Mesenteric fat pad (tissue), 1 donor: Measurements from ENCODE around the gene ZSCAN20. TPM values are rescaled to one million over a fixed set of nuclear protein-coding genes. Genes with fewer than 3 reads are reported as not detected.

Source experiments
- DNase-seq: peaks from one replicate; pipeline ENCODE4 v3.0.0-alpha.2; 2020; ENCODE audit warnings: low spot score
- total RNA-seq: library from RNA; stranded (reverse); fragmentation: NEBNext Ultra II Directional; extraction: Animal tissue kit (Norgen Biotek cat#: 25700); gene quantifications from one replicate; pipeline ENCODE4 v1.2.1, GENCODE V29; 2021
- donor health status: DM: yes; HTN: yes; CAD: no.

ZSCAN20 gene
- total RNA-seq, 1 donor from 2014 or later = 2.9 TPM

DNA sequence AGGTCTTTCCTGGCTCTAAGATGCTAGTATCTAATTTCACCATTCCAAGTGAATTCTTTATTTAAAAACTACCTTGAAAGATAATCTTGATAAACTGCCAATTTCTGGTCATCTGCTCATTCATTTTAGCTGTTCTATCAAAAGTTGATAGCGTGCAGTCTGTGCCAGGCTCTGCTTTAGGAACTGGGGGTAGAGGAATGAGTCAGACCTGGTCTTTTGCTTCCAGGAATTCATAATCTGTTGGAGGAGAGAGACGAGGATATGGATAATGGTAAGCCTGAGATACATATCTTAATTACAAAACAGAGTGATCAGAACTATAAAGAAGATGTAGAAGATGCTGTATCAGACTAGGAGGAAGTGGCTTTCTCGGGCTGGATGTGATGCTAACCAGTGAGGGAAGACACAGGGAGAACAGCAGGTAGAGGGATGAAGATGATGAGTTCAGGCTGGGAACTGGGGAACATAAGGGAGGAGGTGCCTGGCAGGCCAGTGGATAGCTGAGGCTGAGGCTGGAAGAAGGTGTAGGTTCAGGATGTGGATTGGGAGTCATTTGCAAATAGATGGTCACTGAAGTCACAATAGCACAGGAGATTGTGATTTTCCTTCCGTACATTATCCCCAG, 29.3 kb upstream of the ZSCAN20 start:
- DNase-seq = no peak

DNA sequence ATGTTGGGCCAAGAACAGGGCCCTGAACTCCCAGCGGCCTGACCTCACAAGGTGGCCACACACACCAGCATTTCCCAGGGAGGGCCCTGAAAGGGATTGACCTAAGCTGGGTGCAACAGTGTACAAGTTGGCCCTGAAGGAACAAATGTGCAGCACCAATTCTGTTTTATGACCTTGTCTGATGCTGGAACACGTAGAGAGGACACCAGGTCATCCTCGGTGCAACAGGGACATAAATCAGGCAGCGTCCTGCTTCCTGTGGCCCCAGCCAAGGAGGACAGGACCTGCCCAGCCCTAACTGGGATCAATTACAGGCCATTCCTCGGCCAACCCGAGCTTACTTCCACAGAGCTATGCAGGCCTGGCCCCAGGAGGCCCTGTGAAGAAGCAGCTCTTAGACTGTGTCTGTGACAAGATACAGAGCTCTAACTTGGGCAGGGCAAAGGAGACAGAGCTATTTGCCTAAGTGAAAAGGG, 28.7 kb upstream of the ZSCAN20 start:
- DNase-seq = no peak

DNA sequence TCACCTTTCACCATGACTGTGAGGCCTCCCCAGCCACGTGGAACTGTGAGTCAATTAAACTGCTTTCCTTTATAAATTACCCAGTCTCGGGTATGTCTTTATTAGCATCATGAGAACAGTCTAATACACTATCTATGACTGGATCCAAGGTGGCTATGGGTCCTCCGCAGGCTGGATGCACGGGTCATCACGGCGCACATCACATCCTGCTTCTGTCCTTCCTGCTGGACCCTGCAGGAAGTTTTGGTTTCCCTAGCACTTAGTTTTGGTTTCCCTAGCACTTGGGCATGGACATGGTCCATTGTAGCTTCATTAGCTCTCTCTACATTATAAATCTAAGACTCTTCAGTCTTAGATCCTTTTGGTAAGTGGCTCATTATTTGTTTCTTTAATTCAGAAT, 27.3 kb upstream of the ZSCAN20 start:
- DNase-seq = no peak

DNA sequence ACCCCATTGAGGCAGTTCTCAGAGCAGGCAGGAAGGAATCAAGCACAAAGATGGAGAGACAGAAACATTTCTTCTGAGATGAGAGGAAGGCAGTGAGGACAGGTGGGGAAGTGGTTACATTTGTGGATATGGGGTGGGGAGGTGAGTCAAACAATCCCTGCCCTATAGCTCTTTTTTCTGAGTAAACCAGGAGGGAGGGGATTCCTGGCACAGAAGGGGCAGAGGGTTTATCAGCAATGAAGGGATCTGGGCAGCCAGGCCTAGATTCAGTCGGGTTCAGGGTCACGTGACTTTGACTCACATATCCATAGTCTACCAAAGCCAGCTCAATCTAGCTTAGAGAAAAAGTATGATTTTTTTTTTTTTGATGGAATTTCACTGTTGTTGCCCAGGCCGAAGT, 25.9 kb upstream of the ZSCAN20 start:
- DNase-seq = no peak

DNA sequence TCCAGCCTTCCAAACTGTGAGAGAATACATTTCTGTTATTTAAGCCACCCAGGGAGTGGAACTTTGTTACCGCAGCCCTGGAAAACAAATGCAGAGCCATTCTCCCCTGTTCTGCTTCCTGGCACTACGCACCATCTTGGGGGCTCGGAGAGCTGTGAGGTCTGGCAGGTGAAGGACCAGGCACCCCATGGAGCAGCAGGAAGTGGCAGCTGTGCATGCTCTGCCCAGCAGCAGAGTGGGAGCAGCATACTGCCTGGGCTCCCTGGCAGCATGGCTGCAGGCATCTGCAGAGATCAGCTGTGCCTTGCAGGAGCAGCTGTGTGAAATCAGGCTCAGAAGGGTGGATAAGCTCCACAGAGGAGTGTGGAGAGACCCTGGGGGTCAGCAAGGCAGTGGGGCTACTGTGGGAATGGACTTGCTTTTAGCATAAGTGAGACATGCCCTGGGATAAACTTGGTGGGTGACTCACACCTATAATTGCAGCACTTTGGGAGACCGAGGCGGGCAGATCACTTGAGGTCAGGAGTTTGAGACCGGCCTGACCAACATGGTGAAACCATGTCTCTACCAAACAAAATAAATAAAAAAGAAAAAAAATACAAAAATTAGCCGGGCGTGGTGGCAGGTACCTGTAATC, 17.7 kb upstream of the ZSCAN20 start:
- no peak for DNase-seq

DNA sequence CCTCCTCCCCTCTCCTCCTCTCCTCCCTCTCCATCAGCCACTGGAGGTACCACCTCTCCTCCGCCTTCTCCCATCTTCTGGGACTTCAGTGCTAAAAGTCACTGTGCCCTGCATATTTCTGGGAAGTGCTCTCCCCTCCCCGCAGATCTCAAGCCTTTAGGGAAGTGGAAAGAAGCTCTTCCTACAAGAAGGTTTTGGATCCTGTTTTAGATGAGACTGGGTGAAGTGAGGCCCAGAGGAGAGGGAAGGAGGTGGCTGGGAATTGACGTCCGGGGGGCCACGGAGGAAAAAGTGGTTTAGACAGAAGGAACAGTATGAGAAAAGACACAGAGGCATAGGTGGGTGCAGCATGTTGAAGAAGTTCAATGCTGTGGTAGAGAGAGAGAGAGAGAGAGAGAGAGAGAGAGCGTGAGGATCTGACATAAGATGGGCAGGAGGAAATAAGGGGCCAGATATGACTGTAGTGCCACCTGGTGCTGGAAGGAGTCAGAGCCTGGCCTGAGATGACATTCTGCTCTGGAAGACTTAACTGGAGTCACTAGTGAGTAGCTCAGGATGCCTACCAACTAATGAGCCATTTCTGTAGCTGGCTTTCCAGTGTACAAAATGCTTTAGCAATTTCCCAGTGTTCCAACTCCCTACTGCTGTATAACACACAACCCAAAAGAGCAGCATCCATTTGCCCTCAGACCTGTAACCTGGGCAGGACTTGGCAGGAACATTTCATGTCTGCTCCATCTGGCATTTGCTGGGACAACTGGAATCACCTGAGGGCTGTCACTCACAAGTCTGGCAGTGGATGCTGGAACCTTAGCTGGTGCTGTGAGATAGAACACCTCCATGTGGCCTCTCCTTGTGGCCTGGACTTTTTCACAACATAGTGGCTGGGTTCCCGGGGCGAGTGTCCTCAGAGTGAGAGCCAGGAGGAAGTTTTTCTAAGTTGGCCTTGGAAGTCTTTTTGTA, 16.6 kb upstream of the ZSCAN20 start:
- no peak for DNase-seq

DNA sequence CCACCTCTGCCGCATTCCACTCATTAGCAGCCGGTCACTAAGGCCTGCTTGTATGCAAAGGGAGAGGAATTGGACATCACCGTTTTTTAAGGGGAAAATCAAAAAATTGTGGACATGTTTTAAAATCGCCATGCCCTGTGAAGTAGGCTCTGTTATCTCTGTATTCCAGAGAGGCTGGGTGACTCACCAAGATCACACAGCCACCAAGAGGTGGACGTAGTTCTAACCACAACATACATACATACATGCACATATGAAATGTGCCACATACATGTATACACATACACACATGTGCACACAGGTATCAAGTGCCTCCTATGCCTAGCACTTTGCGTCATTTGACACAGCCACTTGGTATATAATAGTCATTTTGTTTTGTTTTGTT, 16.0 kb upstream of the ZSCAN20 start:
- no peak for DNase-seq

DNA sequence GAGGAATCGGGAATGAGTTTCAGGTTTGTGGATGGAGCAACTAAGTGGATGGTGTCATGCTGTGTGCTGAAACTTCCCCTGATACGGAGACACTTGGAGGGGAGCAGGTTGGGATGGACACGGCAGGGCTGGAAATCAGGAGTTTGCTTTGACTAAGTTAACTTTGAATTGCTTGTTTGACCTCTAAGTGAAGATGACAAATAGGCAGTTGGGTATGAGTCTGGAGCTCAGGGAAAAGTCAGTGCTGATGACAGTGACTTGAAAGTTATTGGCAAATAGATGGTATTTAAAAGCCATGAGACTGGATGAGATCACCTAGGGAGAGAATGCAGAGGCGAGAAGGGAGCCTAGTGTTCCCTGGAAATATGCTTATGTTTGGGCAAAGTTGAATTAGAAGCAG, 12.8 kb upstream of the ZSCAN20 start:
- DNase-seq = no peak

DNA sequence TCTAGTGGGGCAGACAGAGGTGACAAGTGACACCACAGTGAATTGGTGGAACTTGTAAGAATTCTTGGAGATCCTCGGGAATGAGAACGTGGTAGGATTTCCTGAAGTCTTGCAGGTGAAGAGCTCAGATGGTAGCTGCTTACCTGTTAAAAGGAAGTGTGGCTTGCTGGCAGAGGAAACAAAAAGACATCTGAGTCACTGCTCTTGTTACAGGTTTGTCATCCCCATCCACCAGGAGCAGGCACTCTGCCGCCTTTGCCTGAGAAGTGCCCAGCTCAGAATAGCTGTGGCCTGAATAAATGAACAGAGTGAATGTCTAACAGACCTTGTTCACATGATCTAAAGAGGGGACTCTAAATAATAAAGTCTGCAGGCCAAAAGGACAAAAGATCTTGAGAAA, 12.3 kb upstream of the ZSCAN20 start:
- DNase-seq = no peak

DNA sequence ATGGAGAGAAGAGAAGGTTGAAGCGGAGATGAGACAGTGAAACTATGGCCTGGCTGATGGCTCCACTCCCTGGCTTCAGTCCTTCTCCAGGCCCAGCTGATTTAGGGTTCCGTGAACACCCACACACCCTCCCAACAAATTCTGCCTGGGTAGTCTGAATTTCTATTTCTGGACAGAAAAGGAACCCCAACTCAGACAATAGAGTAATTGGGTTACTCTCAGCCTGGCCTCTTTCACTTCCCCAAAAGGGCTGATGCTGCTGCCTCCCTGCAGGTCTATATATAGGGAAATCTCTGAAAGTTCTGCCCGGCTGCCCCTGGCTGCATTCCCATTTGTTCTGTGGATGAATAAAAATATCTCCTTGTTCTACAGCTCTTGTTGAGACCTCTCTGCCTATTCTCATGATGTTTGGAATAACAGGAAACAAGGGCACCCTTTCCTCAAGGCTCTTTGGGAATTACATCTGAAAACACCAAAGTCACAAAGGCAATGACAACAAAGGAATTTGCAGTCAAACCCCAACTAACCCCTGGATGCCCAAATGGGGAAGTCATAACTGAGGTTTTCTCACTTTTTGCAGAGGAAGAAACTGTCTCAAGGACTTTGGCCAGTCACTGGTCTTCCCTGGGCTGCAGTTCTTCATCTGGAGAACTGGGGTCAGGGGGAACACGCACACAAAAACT, 11.4 kb upstream of the ZSCAN20 start:
- no peak for DNase-seq

DNA sequence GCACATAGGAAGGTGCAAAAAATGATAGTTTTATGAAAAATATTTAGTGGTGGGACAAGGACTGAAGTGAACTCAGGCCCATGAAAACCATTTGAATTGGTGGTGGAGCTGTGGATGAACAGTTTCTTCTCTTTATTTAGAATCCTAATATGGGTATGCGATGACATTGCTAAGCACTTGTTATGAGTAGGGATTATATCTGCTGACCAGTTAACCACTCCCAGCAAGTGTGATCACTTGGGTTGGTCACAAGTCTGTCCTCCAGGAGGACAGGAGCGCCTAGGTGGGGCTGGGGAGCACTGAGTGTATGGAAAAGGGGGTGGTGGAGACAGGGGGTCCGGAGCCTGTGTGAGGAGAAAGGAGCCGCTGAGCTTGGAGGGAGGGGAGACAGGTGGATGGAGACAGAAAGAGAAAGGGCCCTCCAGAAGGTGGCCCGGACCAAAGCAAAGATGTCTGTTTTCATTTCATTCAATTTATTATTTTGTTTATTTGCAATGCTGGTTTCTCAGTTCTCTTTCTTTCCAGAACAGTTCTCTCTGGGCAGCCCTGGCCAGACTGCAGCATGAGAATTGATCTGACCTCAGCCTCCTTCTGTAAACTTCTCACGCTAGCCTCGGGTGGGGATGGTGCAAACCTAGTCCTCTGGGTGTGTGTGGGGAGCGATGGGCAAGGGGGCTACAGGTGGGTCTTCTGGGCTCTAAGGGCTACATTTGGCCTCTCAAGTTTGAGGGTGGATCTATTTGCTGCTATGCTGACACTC, 9.9 kb upstream of the ZSCAN20 start:
- DNase-seq = no peak

DNA sequence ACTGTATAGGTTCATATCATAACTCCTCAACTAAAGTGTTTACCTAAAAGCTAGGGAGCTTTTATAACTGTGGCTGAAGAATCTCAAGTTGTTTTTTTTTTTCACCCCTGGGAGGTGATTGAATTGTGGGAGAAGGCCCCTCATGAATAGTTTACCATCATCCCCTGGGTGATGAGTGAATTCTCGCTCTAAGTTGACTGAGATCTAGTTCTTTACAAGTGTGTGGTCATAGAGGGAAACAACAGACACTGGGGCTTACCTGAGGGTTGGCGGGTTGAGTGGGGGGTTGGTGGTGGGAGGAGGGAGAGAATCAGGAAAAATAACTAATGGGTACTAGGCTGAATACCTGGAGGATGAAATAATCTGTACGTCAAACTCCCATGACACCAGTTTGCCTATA, 7.9 kb upstream of the ZSCAN20 start:
- no peak for DNase-seq

DNA sequence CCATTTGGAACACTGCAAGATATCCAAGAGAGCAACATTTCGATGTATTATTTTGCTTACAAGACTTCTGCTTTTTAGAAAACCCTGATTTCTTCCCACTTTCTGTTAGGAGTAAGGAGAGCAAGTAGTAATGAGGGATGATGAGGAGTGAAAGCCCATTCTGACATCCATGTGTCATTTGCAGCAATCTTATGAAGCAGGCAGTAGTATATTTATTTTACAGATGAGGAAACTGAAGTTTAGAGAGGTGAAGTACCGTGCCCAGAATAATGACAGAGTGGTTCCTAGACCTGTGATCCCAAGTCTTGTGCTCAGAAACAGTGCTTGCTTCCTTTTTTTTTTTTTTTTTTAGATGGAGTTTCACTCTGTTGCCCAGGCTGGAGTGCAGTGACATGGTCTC, 7.1 kb upstream of the ZSCAN20 start:
- no peak for DNase-seq

DNA sequence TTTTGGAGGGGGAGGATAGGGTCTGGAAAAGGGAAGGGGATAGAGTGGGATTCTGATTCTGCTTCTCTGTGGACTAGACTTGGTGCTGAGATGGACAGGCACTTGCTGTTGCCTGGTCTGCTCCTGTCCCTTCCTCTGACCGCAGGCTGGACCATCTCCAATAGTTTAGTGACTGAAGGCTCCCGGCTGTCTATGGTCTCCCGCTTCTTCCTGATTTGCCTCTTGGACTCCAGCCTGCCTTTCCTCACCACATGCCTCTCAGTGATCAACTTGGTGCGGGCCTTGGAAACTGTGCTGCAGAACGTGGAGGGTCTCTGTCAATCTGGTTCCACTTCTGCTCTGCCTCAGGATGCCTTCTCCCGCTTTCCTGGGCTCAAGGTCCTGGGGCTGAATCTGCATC, 6.3 kb upstream of the ZSCAN20 start:
- no peak for DNase-seq

DNA sequence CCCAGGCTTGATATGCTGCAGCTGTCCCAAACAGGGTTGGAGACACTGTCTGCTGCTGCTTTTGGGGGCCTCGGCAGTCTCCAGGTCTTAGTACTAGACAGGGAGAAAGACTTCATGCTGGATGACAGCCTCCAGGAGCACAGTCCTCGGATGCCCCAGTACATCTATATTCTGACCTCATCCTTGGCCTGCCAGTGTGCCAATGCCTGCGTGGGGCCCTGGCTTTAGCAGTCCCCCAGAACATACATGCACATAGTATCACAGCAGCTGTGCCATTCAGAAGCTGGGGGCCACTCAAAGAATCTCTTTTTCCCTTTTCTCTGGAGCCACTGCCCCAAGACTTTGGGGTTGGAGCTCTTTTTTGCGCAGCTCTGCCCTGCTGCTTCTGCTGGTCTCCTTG, 4.4 kb upstream of the ZSCAN20 start:
- DNase-seq = no peak

DNA sequence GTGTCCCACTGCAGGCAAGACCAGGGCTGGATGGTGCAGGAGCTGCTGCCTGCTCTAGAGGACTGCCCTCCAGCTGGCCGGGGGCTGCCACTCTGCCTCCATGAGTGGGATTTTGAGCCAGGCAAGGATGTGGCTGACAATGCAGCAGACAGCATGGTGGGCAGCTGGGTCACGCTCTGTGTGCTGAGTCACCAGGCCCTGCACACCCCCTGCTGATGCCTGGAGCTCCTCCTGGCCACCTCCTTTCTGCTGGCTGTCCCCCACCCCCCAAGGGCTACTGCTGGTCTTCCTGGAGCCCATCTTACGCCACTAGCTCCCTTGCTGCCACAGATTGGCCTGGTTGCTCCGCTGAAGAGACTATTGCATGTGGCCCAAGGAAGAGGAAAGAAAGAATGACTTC, 3.9 kb upstream of the ZSCAN20 start:
- no peak for DNase-seq

DNA sequence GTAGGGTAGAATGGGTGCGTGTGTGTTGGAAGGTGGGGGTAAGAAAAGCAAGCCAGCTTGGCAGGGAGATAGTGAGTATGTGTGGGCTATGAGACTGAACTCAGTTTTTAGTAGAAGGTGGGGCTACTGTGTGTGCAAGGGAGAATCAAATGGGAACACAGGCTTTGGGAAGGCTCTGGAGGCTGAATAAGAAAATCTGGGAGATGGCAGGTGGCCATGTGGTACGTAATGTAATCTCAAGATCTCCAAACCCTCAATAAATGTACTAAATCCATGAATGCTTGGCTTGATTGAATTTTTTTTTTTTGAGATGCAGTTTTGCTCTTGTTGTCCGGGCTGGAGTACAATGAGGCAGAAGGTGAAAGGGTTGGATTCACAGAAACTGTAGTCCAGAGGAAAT, 3.5 kb upstream of the ZSCAN20 start:
- no peak for DNase-seq

DNA sequence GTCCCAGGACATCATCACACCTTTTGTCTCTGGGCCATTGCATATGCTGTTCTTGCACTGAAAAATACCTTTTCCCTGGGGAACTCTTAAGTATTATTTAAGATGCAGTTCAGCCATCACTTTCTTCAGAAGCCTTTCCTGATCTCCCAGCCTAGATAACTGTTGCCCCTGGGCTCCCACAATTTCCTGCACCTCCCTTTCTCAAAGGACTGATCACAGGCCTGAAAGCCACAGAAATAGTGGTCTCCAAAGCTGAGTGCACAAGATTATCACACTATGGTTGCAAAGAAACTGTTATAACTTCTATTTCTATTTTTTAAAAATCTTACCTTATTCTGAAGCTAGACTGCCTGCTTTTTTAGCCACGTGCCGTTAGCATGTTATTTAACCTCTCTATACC, 2.8 kb upstream of the ZSCAN20 start:
- no peak for DNase-seq

DNA sequence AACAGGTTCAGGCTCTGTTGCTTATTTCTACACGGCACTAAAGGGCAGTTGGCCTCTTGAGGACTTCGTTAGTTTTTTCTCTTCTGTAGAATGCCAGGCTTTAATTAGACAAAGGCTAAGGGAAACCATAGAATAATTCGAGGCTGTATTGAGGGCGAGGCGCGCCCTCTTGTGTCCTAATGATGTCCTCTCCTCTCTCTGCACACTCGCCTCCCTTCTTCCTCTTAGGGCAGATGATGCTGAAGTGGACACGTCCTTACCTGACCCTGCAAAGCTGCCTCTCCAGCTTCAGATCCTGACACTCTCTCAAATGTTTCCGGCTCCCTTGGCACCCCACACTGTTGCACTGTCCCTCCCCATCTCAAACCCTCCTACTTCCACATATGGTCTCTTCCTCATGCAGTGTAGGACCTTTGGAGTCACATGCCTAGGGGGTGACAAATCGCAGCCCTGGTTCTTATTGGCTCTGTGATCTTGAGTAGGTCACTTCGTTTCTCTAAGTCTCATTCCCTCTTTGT, 1.9 kb upstream of the ZSCAN20 start:
- no peak for DNase-seq

DNA sequence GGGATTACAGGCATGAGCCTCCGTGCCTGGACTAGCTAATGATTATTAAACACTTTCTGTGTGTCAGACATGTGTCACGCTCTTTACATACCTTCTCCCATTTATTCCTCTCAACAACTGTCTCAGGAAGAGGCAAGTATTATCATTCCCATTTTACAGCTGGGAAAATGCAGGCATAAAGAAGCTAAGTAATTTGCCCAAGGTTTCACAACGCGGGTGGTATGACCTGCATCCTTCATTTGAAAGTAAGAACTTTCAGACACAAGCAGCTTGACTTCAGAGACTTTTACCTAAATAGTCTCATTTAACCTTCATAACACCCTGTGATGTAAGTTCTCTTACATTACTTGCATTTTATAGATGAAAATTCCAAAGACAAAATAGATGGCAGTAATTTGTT, 1.0 kb upstream of the ZSCAN20 start:
- no peak for DNase-seq

DNA sequence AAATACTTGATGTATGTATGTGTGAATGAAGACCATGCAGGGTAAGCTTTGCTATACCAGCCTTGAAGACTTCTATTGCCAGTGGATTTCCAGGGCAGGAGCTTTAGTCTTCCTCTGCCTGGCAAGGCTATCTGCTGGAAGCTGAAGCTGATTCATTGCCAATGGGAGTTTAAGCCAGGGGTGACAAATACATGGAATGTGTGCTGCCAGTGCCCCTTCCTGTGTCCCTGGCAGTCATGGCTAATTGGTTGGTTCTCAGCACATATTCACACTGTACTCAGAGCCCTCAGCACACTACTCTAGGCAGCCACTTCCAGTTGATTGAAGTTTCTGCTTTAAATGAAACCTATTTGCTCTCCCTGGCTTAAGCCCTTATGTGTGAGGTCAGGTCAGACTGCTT, 1.5 kb downstream of the ZSCAN20 start:
- DNase-seq = no peak
